Prostate gland (tissue), 2 donors: ENCODE results near the gene TLE2. TPM values are rescaled to one million over a fixed set of nuclear protein-coding genes. Genes with fewer than 3 reads are reported as not detected.

Experiments
- DNase-seq: peaks from one replicate; pipeline ENCODE4 v3.0.0-alpha.2; 2019; ENCODE audit warnings: low spot score
- H3K27ac ChIP-seq, 2 donors: fragments of 200-600 bp; sonication (generic); 2 replicates each; pipeline ENCODE4 v1.5.1; 2017 to 2019
- H3K27me3 ChIP-seq: fragments of 200-600 bp; sonication (generic); replicated peaks from 2 replicates; pipeline ENCODE4 v1.5.1; 2019; ENCODE audit not compliant: insufficient read depth
- H3K36me3 ChIP-seq, 2 donors: fragments of 200-600 bp; sonication (generic); 1 replicate in 1 of 2; 2 replicates in 1 of 2; pipeline versions ENCODE4 v1.5.1 to v1.8.1; 2017 to 2019
- H3K4me1 ChIP-seq: fragments of 200-600 bp; sonication (generic); replicated peaks from 2 replicates; pipeline ENCODE4 v1.5.1; 2019
- H3K4me3 ChIP-seq, 2 donors: fragments of 200-600 bp; sonication (generic); 2 replicates each; pipeline ENCODE4 v1.5.1; 2017 to 2019
- H3K9me3 ChIP-seq: fragments of 200-600 bp; sonication (generic); 2 replicates; pipeline ENCODE4 v1.5.1; 2017
- POLR2A ChIP-seq: fragments of 450-650 bp; IDR thresholded peaks from one replicate; pipeline ENCODE4 v1.6.1; 2016; ENCODE audit warnings: antibody characterized with exemption, mild to moderate bottlenecking
- POLR2AphosphoS5 ChIP-seq: sonication (generic); formaldehyde crosslinking; IDR thresholded peaks from one replicate; pipeline ENCODE4 v1.6.1; 2017; ENCODE audit warnings: antibody characterized with exemption
- WGBS: methylation state at CpG from one replicate; pipeline ENCODE4 v1.1.5; 2018; 5-methylcytosine and 5-hydroxymethylcytosine counted together
- intact Hi-C: fragments of 100-400 bp; cut with DNase I; formaldehyde crosslinking; loops from one replicate; pipeline ENCODE4 v1.14.2; 2022
- total RNA-seq, 2 donors: library from RNA; depleted of rRNA; stranded (reverse); fragments of >200 nt; gene quantifications; one replicate each; pipeline ENCODE4 v1.1.0, GENCODE V29; 2016
- TF ChIP-seq, protein P1 (sequence below), 4 experiments: fragments of 200-600 bp in 2 of 4; fragments of 450-650 bp in 2 of 4; sonication (generic) in 2 of 4; IDR thresholded peaks; 1 replicate in 3 of 4; 2 replicates in 1 of 4; pipeline ENCODE4 v1.5.1; 2016 to 2019; ENCODE audit warnings: antibody characterized with exemption in 4 of 4, mild to moderate bottlenecking in 2 of 4, moderate library complexity in 2 of 4

Gene TLE2
- total RNA-seq, 2 donors from 2014 or later = 61.9 to 82.1 TPM

DNA sequence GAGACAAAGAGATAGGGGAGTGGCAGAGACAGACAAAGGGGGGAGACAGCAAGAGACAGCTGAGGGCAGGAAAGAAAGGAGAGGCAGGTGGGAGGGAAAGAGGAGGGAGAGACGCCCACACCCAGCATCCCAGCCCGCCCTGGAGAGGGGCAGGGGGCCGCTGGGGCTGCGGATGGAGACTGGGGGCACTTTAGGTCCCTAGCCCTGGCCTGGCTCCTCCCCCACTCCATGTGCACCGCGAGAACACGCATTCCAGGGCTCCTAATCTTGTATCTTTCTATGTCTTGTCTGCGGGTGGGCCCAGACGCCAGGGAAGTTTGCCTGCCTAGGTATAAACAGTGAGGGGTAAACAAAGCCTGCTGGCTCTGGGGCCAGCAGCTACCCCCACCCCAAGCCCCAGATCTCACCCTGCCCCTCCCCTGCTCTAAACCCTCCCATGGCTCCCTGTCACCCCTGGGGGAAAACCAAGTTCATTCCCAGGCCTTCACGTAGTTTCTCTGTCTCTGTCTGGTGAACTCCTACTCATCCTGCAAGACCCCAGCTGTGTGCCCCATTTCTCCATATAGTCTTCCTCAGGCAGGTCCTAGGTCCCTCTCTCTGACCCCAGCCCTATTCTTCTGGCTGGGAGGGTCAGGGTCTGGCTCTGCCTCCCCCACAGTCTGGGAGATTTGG, 27.5 kb upstream of the TLE2 start:
- peaks cover 35% of the 10 kb centered on the region for H3K4me1 ChIP-seq
- DNase-seq = no peak
- intact Hi-C loops = no loop called here
- TF ChIP-seq POLR2AphosphoS5 (no peak), POLR2A (no peak)
- TF ChIP-seq, protein P1, sequence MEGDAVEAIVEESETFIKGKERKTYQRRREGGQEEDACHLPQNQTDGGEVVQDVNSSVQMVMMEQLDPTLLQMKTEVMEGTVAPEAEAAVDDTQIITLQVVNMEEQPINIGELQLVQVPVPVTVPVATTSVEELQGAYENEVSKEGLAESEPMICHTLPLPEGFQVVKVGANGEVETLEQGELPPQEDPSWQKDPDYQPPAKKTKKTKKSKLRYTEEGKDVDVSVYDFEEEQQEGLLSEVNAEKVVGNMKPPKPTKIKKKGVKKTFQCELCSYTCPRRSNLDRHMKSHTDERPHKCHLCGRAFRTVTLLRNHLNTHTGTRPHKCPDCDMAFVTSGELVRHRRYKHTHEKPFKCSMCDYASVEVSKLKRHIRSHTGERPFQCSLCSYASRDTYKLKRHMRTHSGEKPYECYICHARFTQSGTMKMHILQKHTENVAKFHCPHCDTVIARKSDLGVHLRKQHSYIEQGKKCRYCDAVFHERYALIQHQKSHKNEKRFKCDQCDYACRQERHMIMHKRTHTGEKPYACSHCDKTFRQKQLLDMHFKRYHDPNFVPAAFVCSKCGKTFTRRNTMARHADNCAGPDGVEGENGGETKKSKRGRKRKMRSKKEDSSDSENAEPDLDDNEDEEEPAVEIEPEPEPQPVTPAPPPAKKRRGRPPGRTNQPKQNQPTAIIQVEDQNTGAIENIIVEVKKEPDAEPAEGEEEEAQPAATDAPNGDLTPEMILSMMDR (IDR thresholded peaks at IDR 0.05) = no peak
- no peaks in the 10 kb centered on the region for H3K27me3 ChIP-seq
- H3K4me3 ChIP-seq = no peak overlapping the region
- WGBS = 20% methylated on average over 10 of the region's 10 CpGs
- H3K36me3 ChIP-seq = peaks cover 0 to 4% of the 10 kb centered on the region in 2 donors
- H3K9me3 ChIP-seq = no peaks in the 10 kb centered on the region
- peak overlapping the region; percentile 86 to 90 for H3K27ac ChIP-seq

DNA sequence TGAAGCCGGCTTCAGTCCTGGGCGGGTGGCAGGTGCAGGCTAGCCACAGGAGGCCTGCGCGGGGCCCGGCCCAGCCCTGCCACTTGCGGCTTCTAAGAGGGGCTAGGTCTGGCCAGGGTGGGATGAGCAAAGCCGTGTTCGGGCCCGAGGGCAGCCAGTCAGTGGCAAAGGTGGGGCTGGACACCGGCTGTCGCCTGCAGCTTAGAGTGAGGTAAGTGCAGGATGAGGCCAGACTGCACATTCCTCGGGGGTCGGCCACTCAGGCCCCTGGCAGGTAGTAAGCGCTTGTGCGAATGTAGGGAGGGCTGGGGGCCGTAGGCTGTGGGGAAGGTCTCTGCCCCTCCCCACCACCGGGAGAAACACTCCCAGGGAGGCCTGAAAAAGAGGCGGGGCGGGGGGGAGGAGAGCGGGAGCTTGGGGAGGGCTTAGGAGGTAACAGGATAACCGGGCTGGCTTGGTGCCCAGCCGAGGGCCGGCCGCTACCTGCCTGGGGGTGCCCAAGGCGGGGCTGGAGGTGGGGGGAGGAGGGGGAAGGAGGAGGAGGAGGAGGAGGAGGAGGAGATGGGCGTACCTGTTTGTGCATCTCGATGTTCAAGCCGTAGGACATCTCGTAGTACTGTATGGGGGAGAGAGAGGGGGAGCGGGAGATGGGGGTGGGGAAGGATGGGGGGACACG, 26.8 kb upstream of the TLE2 start:
- no peaks in the 10 kb centered on the region for H3K27me3 ChIP-seq
- H3K4me1 ChIP-seq = peaks cover 35% of the 10 kb centered on the region
- peak overlapping the region; percentile 86 to 90 for H3K27ac ChIP-seq
- H3K9me3 ChIP-seq = no peaks in the 10 kb centered on the region
- peaks cover 0 to 4% of the 10 kb centered on the region in 2 donors for H3K36me3 ChIP-seq
- DNase-seq = peak; percentile 94
- intact Hi-C loops = no loop called here
- WGBS = 18% methylated on average over 31 of the region's 31 CpGs
- H3K4me3 ChIP-seq = peak overlapping the region in 1 of 2 donors; percentile 13
- TF ChIP-seq POLR2A (no peak), POLR2AphosphoS5 (peak; percentile 50)
- TF ChIP-seq, protein P1 (IDR thresholded peaks at IDR 0.05) = no peak

DNA sequence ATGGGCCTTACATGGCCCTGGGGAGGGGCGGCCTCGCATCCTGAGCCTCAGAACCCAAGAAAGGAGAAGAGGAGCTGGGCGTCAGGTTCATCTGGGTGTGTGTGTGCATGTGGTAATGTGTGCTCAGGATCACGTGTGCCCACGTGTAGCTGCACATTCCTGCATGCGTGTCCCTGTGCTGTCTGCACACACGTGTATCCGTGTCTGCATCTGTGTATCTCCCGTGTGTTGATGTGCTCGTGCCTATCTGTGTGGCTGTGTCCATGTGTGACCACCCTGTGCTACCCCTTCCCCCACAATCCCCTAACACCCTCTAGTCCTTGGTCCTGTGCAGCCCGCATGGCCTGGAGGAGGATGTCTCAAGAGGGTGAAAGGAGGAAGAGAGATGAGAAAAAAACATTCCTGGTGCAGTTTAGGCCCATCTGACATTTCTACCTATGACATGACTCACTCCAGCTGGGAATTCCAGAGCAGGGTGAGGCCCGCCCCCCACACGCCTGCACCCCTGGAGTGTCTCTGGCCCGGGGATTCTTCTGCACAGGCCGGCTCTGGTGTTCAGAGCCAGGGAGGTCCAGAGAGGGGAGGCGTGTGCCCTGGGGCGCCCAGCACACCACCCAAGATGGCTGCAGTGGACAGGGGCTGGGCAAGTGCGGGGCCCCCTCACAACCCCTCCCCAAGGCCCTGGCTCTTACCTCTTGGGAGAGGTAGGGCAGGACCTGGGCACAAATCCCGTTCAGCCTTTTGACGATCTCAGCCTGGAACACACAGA, 26.1 kb upstream of the TLE2 start:
- DNase-seq = peak; percentile 59
- H3K36me3 ChIP-seq = peaks cover 0 to 4% of the 10 kb centered on the region in 2 donors
- peak overlapping the region; percentile 71 to 90 for H3K27ac ChIP-seq
- TF ChIP-seq POLR2A (no peak), POLR2AphosphoS5 (peak; percentile 26)
- TF ChIP-seq, protein P1 (IDR thresholded peaks at IDR 0.05) = no peak
- peaks cover 35% of the 10 kb centered on the region for H3K4me1 ChIP-seq
- intact Hi-C loops = no loop called here
- peak overlapping the region in 1 of 2 donors; percentile 13 for H3K4me3 ChIP-seq
- WGBS = 35% methylated on average over 20 of the region's 20 CpGs
- H3K27me3 ChIP-seq = no peaks in the 10 kb centered on the region
- no peaks in the 10 kb centered on the region for H3K9me3 ChIP-seq

DNA sequence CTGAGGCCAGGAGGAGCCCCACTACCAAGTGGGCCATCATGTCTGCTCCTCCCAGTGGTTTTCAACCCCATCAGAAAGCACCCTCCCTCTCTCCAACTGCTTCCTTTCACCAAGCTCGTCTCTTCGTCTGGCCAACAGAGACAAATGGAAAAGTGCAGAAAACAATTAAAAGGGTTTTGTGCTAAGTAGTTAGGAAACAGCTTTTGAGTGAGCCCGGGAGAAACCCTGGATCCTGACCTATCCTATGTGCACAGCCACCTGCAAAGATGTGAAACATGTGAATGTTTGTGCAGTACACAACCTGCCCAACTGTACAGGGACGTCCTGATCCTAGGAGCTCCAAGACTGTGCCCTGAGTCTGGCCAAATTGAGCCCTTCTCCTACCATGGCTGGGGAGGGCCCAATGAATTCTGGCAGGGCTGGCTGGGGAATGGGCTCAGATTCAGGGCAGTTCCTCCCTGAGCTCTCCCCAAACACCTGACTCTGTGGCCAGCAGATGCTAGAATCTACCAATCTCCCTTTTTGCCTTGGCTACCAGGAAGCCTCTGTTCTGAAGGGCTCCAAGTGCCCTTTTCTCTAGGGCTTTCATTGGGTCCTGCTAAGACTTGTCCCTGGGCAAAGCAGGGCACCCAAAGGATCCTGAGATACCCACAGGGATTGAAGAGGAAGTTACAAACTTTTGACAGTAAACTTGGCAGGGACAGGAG, 25.3 kb upstream of the TLE2 start:
- Histone ChIP-seq H3K27ac (peak overlapping the region; percentile 71 to 90), H3K9me3 (no peaks in the 10 kb centered on the region), H3K36me3 (peaks cover 0 to 4% of the 10 kb centered on the region in 2 donors), H3K4me1 (peaks cover 35% of the 10 kb centered on the region), H3K4me3 (no peak overlapping the region), H3K27me3 (no peaks in the 10 kb centered on the region)
- 38% methylated on average over 4 of the region's 4 CpGs for WGBS
- DNase-seq = no peak
- TF ChIP-seq, protein P1 (IDR thresholded peaks at IDR 0.05) = no peak
- no peak for TF ChIP-seq POLR2AphosphoS5
- intact Hi-C loops = no loop called here
